GM10248 (cell line): ENCODE data around the gene MRC2.

Experiments used
- CTCF ChIA-PET: fragments of 300-600 bp; sonication (Branson Sonifier 250); formaldehyde crosslinking; extraction: SDS; loops from one replicate; lab custom pipeline; 2021; ENCODE audit warnings: antibody characterized with exemption; lab: Yijun Ruan, JAX
- POLR2A ChIA-PET: fragments of 350-650 bp; sonication (Branson Sonifier 250); formaldehyde crosslinking; extraction: SDS; loops from one replicate; lab custom pipeline; 2020; ENCODE audit warnings: antibody characterized with exemption; lab: Yijun Ruan, JAX
- DNase-seq: peaks from one replicate; pipeline ENCODE4 v3.0.0; 2012; ENCODE audit errors: extremely low spot score
- TF ChIP-seq, protein P1 (sequence below): IDR thresholded peaks from 2 replicates; pipeline ENCODE4 v1.5.1; 2012; ENCODE audit warnings: mild to moderate bottlenecking, low read depth; ENCODE audit errors: extremely low read depth, missing control alignments, control extremely low read depth

MRC2 gene

GRCh38 chr17:62741290-62741689 lies 113.8 kb downstream of the MRC2 start:
- ChIA-PET CTCF (interaction anchor here (1.0 kb wide), 1 partner anchor 11 kb away, joined by 3 read pairs; no protein-coding TSS in a partner anchor), POLR2A (no interaction called here)
- TF ChIP-seq, protein P1, sequence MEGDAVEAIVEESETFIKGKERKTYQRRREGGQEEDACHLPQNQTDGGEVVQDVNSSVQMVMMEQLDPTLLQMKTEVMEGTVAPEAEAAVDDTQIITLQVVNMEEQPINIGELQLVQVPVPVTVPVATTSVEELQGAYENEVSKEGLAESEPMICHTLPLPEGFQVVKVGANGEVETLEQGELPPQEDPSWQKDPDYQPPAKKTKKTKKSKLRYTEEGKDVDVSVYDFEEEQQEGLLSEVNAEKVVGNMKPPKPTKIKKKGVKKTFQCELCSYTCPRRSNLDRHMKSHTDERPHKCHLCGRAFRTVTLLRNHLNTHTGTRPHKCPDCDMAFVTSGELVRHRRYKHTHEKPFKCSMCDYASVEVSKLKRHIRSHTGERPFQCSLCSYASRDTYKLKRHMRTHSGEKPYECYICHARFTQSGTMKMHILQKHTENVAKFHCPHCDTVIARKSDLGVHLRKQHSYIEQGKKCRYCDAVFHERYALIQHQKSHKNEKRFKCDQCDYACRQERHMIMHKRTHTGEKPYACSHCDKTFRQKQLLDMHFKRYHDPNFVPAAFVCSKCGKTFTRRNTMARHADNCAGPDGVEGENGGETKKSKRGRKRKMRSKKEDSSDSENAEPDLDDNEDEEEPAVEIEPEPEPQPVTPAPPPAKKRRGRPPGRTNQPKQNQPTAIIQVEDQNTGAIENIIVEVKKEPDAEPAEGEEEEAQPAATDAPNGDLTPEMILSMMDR, result no peak
- no peak for DNase-seq
